IPS DF 6.9 (cell line): ENCODE data around the gene PIP5K1C.

ENCODE experiments used
- DNase-seq: peaks from one replicate; pipeline ENCODE4 v3.0.0-alpha.2; 2013; ENCODE audit warnings: low read depth, low spot score
- H3K27ac ChIP-seq: one replicate; pipeline ENCODE4 v1.5.1; 2013; ENCODE audit warnings: low read length, control low read depth
- H3K27me3 ChIP-seq: 2 replicates; pipeline ENCODE4 v1.6.1; 2013; ENCODE audit warnings: mild to moderate bottlenecking, low read length; ENCODE audit not compliant: control insufficient read depth, insufficient read depth
- H3K36me3 ChIP-seq: 2 replicates; pipeline ENCODE4 v1.6.1; 2013; ENCODE audit warnings: low read length; ENCODE audit not compliant: control insufficient read depth, insufficient read depth
- H3K4me1 ChIP-seq: 2 replicates; pipeline ENCODE4 v1.6.1; 2013; ENCODE audit warnings: low read length; ENCODE audit not compliant: control insufficient read depth, insufficient read depth
- H3K4me3 ChIP-seq: 2 replicates; pipeline ENCODE4 v1.5.1; 2013; ENCODE audit warnings: mild to moderate bottlenecking, low read length
- H3K9me3 ChIP-seq: 2 replicates; pipeline ENCODE4 v1.6.1; 2013; ENCODE audit warnings: low read length, inconsistent platforms; ENCODE audit not compliant: control insufficient read depth, insufficient read depth
- WGBS: extraction: QIAGEN DNeasy Blood & Tissue Kit; methylation state at CpG from one replicate; pipeline ENCODE4 v1.1.7; 2013; ENCODE audit warnings: mixed read lengths, missing lambda C conversion rate; ENCODE audit not compliant: insufficient read length, insufficient coverage; 5-methylcytosine and 5-hydroxymethylcytosine counted together

Gene PIP5K1C

GRCh38 chr19:3693025-3693925, 7.0 kb downstream of the PIP5K1C start:
- Histone ChIP-seq H3K4me3 (no peak overlapping the region), H3K27ac (no peak overlapping the region), H3K27me3 (no peaks in the 10 kb centered on the region), H3K4me1 (no peaks in the 10 kb centered on the region; the same call in 1 of the 2 replicates), H3K9me3 (no peaks in the 10 kb centered on the region), H3K36me3 (peaks cover 2% of the 10 kb centered on the region; the same call in 1 of the 2 replicates)
- no peak for DNase-seq
- no CpG with 5 or more reads among the region's 34 CpGs for WGBS

- Histone ChIP-seq H3K4me1 (peaks cover 2% of the 10 kb centered on the region), H3K9me3 (no peaks in the 10 kb centered on the region), H3K4me3 (no peak overlapping the region), H3K27me3 (no peaks in the 10 kb centered on the region), H3K36me3 (peaks cover 2% of the 10 kb centered on the region; the same call in 1 of the 2 replicates), H3K27ac (no peak overlapping the region)
- WGBS: no CpG with 5 or more reads among the region's 25 CpGs
- no peak for DNase-seq
These were observed 7.9 kb downstream of the PIP5K1C start for GRCh38 chr19:3692141-3693024.

- Histone ChIP-seq H3K27ac (no peak overlapping the region), H3K9me3 (no peaks in the 10 kb centered on the region), H3K4me1 (peaks cover 4% of the 10 kb centered on the region), H3K4me3 (no peak overlapping the region), H3K36me3 (peaks cover 2% of the 10 kb centered on the region; the same call in 1 of the 2 replicates), H3K27me3 (no peaks in the 10 kb centered on the region)
- WGBS: no CpG with 5 or more reads among the region's 18 CpGs
- DNase-seq: no peak
These were observed 8.5 kb downstream of the PIP5K1C start for GRCh38 chr19:3691726-3692125.

- WGBS: no CpG with 5 or more reads among the region's 16 CpGs
- no peak for DNase-seq
- H3K4me1 ChIP-seq: peaks cover 4% of the 10 kb centered on the region
These were observed 8.9 kb downstream of the PIP5K1C start for GRCh38 chr19:3691372-3691716.

GRCh38 chr19:3690551-3691371, 9.5 kb downstream of the PIP5K1C start:
- no peaks in the 10 kb centered on the region; the same call in 1 of the 2 replicates for H3K36me3 ChIP-seq
- H3K27ac ChIP-seq: no peak overlapping the region
- no peak for DNase-seq
- H3K9me3 ChIP-seq: no peaks in the 10 kb centered on the region
- no peak overlapping the region for H3K4me3 ChIP-seq
- H3K4me1 ChIP-seq: peaks cover 4% of the 10 kb centered on the region
- no peaks in the 10 kb centered on the region for H3K27me3 ChIP-seq
- no CpG with 5 or more reads among the region's 31 CpGs for WGBS

More at GRCh38 chr19:3691372-3691716, 8.9 kb downstream of the PIP5K1C start:
- H3K9me3 ChIP-seq: no peaks in the 10 kb centered on the region
- no peak overlapping the region for H3K4me3 ChIP-seq
- no peaks in the 10 kb centered on the region for H3K27me3 ChIP-seq
- peaks cover 2% of the 10 kb centered on the region; the same call in 1 of the 2 replicates for H3K36me3 ChIP-seq
- no peak overlapping the region for H3K27ac ChIP-seq

- Histone ChIP-seq H3K27me3 (no peaks in the 10 kb centered on the region), H3K27ac (no peak overlapping the region), H3K4me1 (peaks cover 11% of the 10 kb centered on the region), H3K4me3 (peak overlapping the region; percentile 19; the same call in 1 of the 2 replicates), H3K9me3 (no peaks in the 10 kb centered on the region), H3K36me3 (no peaks in the 10 kb centered on the region; the same call in 1 of the 2 replicates)
- DNase-seq: no peak
- no CpG with 5 or more reads among the region's 55 CpGs for WGBS
These were observed 12.2 kb downstream of the PIP5K1C start for GRCh38 chr19:3687774-3688706.

- no peak overlapping the region; the same call in 1 of the 2 replicates for H3K4me3 ChIP-seq
- WGBS: no CpG with 5 or more reads among the region's 12 CpGs
- no peaks in the 10 kb centered on the region for H3K9me3 ChIP-seq
- H3K36me3 ChIP-seq: no peaks in the 10 kb centered on the region; the same call in 1 of the 2 replicates
- no peak overlapping the region for H3K27ac ChIP-seq
- no peaks in the 10 kb centered on the region for H3K27me3 ChIP-seq
- DNase-seq: no peak
- H3K4me1 ChIP-seq: peaks cover 11% of the 10 kb centered on the region
These were observed 12.9 kb downstream of the PIP5K1C start for GRCh38 chr19:3687393-3687773.

GRCh38 chr19:3684817-3685410, 15.4 kb downstream of the PIP5K1C start:
- no peak overlapping the region for H3K27ac ChIP-seq
- H3K4me3 ChIP-seq: no peak overlapping the region
- H3K27me3 ChIP-seq: no peaks in the 10 kb centered on the region
- WGBS: no CpG with 5 or more reads among the region's 8 CpGs
- no peak for DNase-seq
- H3K4me1 ChIP-seq: peaks cover 16% of the 10 kb centered on the region
- H3K36me3 ChIP-seq: no peaks in the 10 kb centered on the region; the same call in 1 of the 2 replicates
- no peaks in the 10 kb centered on the region for H3K9me3 ChIP-seq
